Measurements from ENCODE around the gene CCDC78.

Gene CCDC78

GRCh38 chr16:726438-727290, at the start of gene CCDC78, which contains the start of gene HAGHL:
Gene CCDC78 (minus strand): TSS chr16:726443. CDS start chr16:726367, 76 bp downstream.
Gene HAGHL (plus strand): TSS chr16:727106. CDS start chr16:727510, 404 bp downstream.
- DNase-seq: no peak

GRCh38 chr16:775236-775796, 49.1 kb upstream of the CCDC78 start:
- DNase-seq: no peak

GRCh38 chr16:774086-775001, 48.1 kb upstream of the CCDC78 start:
- no peak for DNase-seq

GRCh38 chr16:772959-773358, 46.7 kb upstream of the CCDC78 start:
- DNase-seq: no peak

GRCh38 chr16:770411-770810, 44.2 kb upstream of the CCDC78 start:
- DNase-seq: no peak

GRCh38 chr16:769934-770333, 43.7 kb upstream of the CCDC78 start:
- no peak for DNase-seq

GRCh38 chr16:769184-769784, 43.0 kb upstream of the CCDC78 start:
- no peak for DNase-seq

GRCh38 chr16:768428-768827, 42.2 kb upstream of the CCDC78 start:
- DNase-seq: no peak

- no peak for DNase-seq
These were observed 41.5 kb upstream of the CCDC78 start for GRCh38 chr16:767743-768235.

- no peak for DNase-seq
These were observed 40.8 kb upstream of the CCDC78 start for GRCh38 chr16:766820-767640.

- no peak for DNase-seq
These were observed 40.0 kb upstream of the CCDC78 start for GRCh38 chr16:766008-766819.

GRCh38 chr16:765488-765865, 39.2 kb upstream of the CCDC78 start:
- DNase-seq: no peak

- no peak for DNase-seq
These were observed 38.7 kb upstream of the CCDC78 start for GRCh38 chr16:764848-765487.

GRCh38 chr16:764184-764750, 38.0 kb upstream of the CCDC78 start:
- no peak for DNase-seq

- DNase-seq: no peak
These were observed 37.3 kb upstream of the CCDC78 start for GRCh38 chr16:763369-764183.

GRCh38 chr16:762595-763268, 36.5 kb upstream of the CCDC78 start:
- DNase-seq: no peak

GRCh38 chr16:761625-762513, 35.6 kb upstream of the CCDC78 start:
- DNase-seq: no peak
